Loucy (cell line): ENCODE results near the gene MTREX.

Experiments used
- H2AFZ ChIP-seq: fragments of 200-600 bp; sonication (generic); 2 replicates; pipeline ENCODE4 v1.6.0; 2016; ENCODE audit warnings: antibody characterized with exemption, mild to moderate bottlenecking, low read length, moderate library complexity
- H3F3A ChIP-seq: fragments of 200-600 bp; 2 replicates; pipeline ENCODE4 v1.6.0; 2016; ENCODE audit warnings: antibody characterized with exemption, low read depth, mild to moderate bottlenecking
- H3K27me3 ChIP-seq: fragments of 200-600 bp; sonication (generic); 2 replicates; pipeline ENCODE4 v1.6.1; 2014; ENCODE audit warnings: low read length, mild to moderate bottlenecking; ENCODE audit not compliant: insufficient read depth, poor library complexity, severe bottlenecking
- H3K36me3 ChIP-seq: fragments of 200-600 bp; sonication (generic); 2 replicates; pipeline ENCODE4 v1.6.1; 2016; ENCODE audit warnings: low read length; ENCODE audit not compliant: insufficient read depth
- H3K4me1 ChIP-seq: fragments of 200-600 bp; sonication (generic); 2 replicates; pipeline ENCODE4 v1.5.1; 2014; ENCODE audit warnings: low read length, mild to moderate bottlenecking; ENCODE audit not compliant: insufficient read depth, poor library complexity, severe bottlenecking
- H3K4me2 ChIP-seq: fragments of 200-600 bp; sonication (generic); 2 replicates; pipeline ENCODE4 v1.6.0; 2014; ENCODE audit warnings: antibody characterized with exemption, low read length, low read depth, mild to moderate bottlenecking; ENCODE audit not compliant: poor library complexity, severe bottlenecking
- H3K4me3 ChIP-seq: fragments of 200-600 bp; sonication (generic); 2 replicates; pipeline ENCODE4 v1.5.1; 2014; ENCODE audit warnings: low read length, mild to moderate bottlenecking, mixed read lengths; ENCODE audit not compliant: poor library complexity, severe bottlenecking
- H3K79me2 ChIP-seq: fragments of 200-600 bp; sonication (generic); 2 replicates; pipeline ENCODE4 v1.6.1; 2014; ENCODE audit warnings: low read length; ENCODE audit not compliant: insufficient read depth
- H3K9ac ChIP-seq: fragments of 200-600 bp; sonication (generic); 2 replicates; pipeline ENCODE4 v1.6.0; 2014; ENCODE audit warnings: mild to moderate bottlenecking, low read depth, low read length, moderate library complexity; ENCODE audit not compliant: poor library complexity, severe bottlenecking
- H3K9me2 ChIP-seq: fragments of 200-600 bp; sonication (generic); replicated peaks from 2 replicates; pipeline ENCODE4 v1.6.1; 2016; ENCODE audit warnings: low read depth, low read length, mixed read lengths
- H3K9me3 ChIP-seq: fragments of 200-600 bp; sonication (generic); 2 replicates; pipeline ENCODE4 v1.6.1; 2014; ENCODE audit warnings: mild to moderate bottlenecking, antibody characterized with exemption, low read length, low read depth; ENCODE audit not compliant: insufficient read depth
- H4K20me1 ChIP-seq: fragments of 200-600 bp; sonication (generic); 2 replicates; pipeline ENCODE4 v1.6.0; 2014; ENCODE audit warnings: antibody characterized with exemption, low read length, mild to moderate bottlenecking; ENCODE audit not compliant: insufficient read depth, poor library complexity, severe bottlenecking
- CTCF ChIP-seq: fragments of 200-600 bp; sonication (generic); conservative IDR thresholded peaks from 2 replicates; pipeline ENCODE4 v1.5.1; 2014; ENCODE audit warnings: mild to moderate bottlenecking, antibody characterized with exemption, low read length
- EZH2phosphoT487 ChIP-seq: fragments of 200-600 bp; IDR thresholded peaks from 2 replicates; pipeline ENCODE4 v1.6.1; 2018; ENCODE audit warnings: antibody characterized with exemption, mild to moderate bottlenecking, moderate library complexity, borderline replicate concordance

Gene MTREX

GRCh38 chr5:55303238-55303690 is 4.5 kb upstream of the MTREX start:
- no peaks in the 10 kb centered on the region for H3F3A ChIP-seq
- H2AFZ ChIP-seq, result no peak overlapping the region
- peaks cover 74% of the 10 kb centered on the region for H3K79me2 ChIP-seq
- H3K27me3 ChIP-seq, result no peaks in the 10 kb centered on the region
- peak overlapping the region; percentile 67 for H3K4me2 ChIP-seq
- H3K9ac ChIP-seq, result peak overlapping the region; percentile 81
- TF ChIP-seq EZH2phosphoT487, result no peak
- TF ChIP-seq CTCF, result no peak
- H3K4me1 ChIP-seq, result peaks cover 38% of the 10 kb centered on the region
- H3K4me3 ChIP-seq, result peak overlapping the region; percentile 43
- no peaks in the 10 kb centered on the region; the same call in 1 of the 2 replicates for H3K36me3 ChIP-seq
- peaks cover 14% of the 10 kb centered on the region for H4K20me1 ChIP-seq
- no peaks in the 10 kb centered on the region for H3K9me3 ChIP-seq
- no peaks in the 10 kb centered on the region for H3K9me2 ChIP-seq

GRCh38 chr5:55304584-55304983 is 3.2 kb upstream of the MTREX start:
- H3K4me1 ChIP-seq, result peaks cover 46% of the 10 kb centered on the region
- H3K9ac ChIP-seq, result peak overlapping the region; percentile 81
- H3K79me2 ChIP-seq, result peaks cover 87% of the 10 kb centered on the region
- H3K9me3 ChIP-seq, result no peaks in the 10 kb centered on the region
- no peak for TF ChIP-seq CTCF
- TF ChIP-seq EZH2phosphoT487, result no peak
- H2AFZ ChIP-seq, result no peak overlapping the region
- H3K4me2 ChIP-seq, result peak overlapping the region; percentile 85
- H3K27me3 ChIP-seq, result no peaks in the 10 kb centered on the region
- no peaks in the 10 kb centered on the region for H3K9me2 ChIP-seq
- no peaks in the 10 kb centered on the region for H3F3A ChIP-seq
- H4K20me1 ChIP-seq, result peaks cover 25% of the 10 kb centered on the region
- no peaks in the 10 kb centered on the region; the same call in 1 of the 2 replicates for H3K36me3 ChIP-seq
- H3K4me3 ChIP-seq, result peak overlapping the region; percentile 83

GRCh38 chr5:55305345-55305744 is 2.4 kb upstream of the MTREX start:
- TF ChIP-seq CTCF, result no peak
- no peak for TF ChIP-seq EZH2phosphoT487
- H3K4me2 ChIP-seq, result peak overlapping the region; percentile 85
- H4K20me1 ChIP-seq, result peaks cover 33% of the 10 kb centered on the region
- peak overlapping the region; percentile 83 for H3K4me3 ChIP-seq
- no peaks in the 10 kb centered on the region for H3K27me3 ChIP-seq
- H3K36me3 ChIP-seq, result no peaks in the 10 kb centered on the region; the same call in 1 of the 2 replicates
- H3F3A ChIP-seq, result no peaks in the 10 kb centered on the region
- peak overlapping the region; percentile 81 for H3K9ac ChIP-seq
- no peaks in the 10 kb centered on the region for H3K9me3 ChIP-seq
- peaks cover 95% of the 10 kb centered on the region for H3K79me2 ChIP-seq
- no peaks in the 10 kb centered on the region for H3K9me2 ChIP-seq
- H3K4me1 ChIP-seq, result peaks cover 54% of the 10 kb centered on the region
- H2AFZ ChIP-seq, result no peak overlapping the region
